NB4 (cell line): ENCODE results near the gene NEK11.
"Not testable (repeated sequence)": the region's sequence is repeated elsewhere in the genome, so short reads cannot be mapped to it uniquely, and the experiment has no call there.

Experiments
- POLR2A ChIP-seq: IDR thresholded peaks from 2 replicates; pipeline ENCODE4 v1.6.1; 2011; ENCODE audit warnings: mild to moderate bottlenecking; ENCODE audit not compliant: insufficient read length; ENCODE audit errors: extremely low read depth
- TF ChIP-seq, protein P1 (sequence below): IDR thresholded peaks from one replicate; pipeline ENCODE4 v1.5.1; 2012; ENCODE audit warnings: low read depth, low read length
- TF ChIP-seq, protein P2 (sequence below): IDR thresholded peaks from 2 replicates; pipeline ENCODE4 v1.6.1; 2011; ENCODE audit warnings: low read depth, low read length

- TF ChIP-seq POLR2A = not testable (repeated sequence)
- TF ChIP-seq, protein P1, sequence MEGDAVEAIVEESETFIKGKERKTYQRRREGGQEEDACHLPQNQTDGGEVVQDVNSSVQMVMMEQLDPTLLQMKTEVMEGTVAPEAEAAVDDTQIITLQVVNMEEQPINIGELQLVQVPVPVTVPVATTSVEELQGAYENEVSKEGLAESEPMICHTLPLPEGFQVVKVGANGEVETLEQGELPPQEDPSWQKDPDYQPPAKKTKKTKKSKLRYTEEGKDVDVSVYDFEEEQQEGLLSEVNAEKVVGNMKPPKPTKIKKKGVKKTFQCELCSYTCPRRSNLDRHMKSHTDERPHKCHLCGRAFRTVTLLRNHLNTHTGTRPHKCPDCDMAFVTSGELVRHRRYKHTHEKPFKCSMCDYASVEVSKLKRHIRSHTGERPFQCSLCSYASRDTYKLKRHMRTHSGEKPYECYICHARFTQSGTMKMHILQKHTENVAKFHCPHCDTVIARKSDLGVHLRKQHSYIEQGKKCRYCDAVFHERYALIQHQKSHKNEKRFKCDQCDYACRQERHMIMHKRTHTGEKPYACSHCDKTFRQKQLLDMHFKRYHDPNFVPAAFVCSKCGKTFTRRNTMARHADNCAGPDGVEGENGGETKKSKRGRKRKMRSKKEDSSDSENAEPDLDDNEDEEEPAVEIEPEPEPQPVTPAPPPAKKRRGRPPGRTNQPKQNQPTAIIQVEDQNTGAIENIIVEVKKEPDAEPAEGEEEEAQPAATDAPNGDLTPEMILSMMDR = not testable (repeated sequence)
- TF ChIP-seq, protein P2, sequence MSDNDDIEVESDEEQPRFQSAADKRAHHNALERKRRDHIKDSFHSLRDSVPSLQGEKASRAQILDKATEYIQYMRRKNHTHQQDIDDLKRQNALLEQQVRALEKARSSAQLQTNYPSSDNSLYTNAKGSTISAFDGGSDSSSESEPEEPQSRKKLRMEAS = not testable (repeated sequence)
These were observed 354.3 kb downstream of the NEK11 start for GRCh38 chr3:131380821-131381444.
